ENCODE data around the gene NR1H4.
"Not testable (repeated sequence)": the region's sequence is repeated elsewhere in the genome, so short reads cannot be mapped to it uniquely, and the experiment has no call there.

Gene NR1H4

GRCh38 chr12:100473716-100474150 lies at the start of gene NR1H4:
NR1H4 (plus strand) TSS chr12:100473866; CDS start chr12:100493324, 19,458 bp downstream.
- peak; percentile 76 for DNase-seq (ENCODE audit: low read depth)

- no peak for DNase-seq (ENCODE audit: low read depth)
These were observed 47.5 kb upstream of the NR1H4 start for GRCh38 chr12:100426145-100426544.

DNA sequence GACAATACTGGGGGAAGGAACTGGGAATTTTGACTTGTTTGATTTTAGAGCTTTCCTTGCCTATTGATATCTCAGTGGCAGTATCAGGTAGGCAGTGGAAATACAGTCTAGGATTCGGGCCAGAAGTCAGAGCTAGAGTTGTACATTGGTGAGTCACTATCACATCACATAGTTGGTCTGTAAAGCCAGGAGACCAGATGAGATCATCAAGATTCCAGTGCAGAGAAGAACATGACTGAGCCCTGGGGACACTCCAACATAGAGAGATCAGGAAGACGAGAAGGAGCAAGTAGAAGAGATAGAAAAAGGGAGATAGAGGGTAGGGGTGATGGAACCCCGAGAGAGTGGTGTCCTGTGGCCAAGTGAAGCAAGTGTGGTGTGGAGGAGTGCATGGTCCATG lies 46.6 kb upstream of the NR1H4 start:
- DNase-seq (ENCODE audit: low read depth), result peak; percentile 76

DNA sequence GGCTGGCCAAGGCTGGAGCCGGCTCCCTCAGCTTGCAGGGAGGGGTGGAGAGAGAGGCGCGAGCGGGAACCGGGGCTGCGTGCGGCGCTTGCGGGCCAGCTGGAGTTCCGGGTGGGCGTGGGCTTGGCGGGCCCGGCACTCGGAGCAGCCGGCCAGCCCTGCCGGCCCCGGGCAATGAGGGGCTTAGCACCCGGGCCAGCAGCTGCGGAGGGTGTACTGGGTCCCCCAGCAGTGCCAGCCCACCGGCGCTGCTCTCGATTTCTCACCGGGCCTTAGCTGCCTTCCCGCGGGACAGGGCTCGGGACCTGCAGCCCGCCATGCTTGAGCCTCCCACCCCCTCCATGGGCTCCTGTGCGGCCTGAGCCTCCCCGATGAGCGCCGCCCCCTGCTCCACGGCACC lies 43.4 kb upstream of the NR1H4 start:
- not testable (repeated sequence) for DNase-seq (ENCODE audit: low read depth)

GRCh38 chr12:100433701-100434100 lies 40.0 kb upstream of the NR1H4 start:
- DNase-seq (ENCODE audit: low read depth), result no peak

DNA sequence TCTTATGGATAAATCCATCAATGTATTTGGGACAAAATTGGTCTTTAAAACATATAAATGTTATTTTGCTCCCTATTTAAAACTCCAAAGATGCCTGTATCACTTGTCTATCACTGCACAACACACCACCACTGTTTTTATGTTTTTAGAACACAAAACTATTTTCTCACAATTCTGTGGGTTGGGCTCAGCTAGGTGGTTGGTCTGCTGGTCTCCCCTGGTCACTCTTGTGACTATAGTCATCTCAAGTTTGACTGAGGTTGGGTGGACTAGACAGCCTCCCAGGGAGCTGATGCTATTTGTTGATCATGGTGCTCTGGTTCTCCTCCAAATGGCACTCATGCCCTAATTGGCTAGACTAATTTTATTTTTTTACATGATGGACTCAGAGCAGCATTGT lies 39.5 kb upstream of the NR1H4 start:
- DNase-seq (ENCODE audit: low read depth), result no peak

DNA sequence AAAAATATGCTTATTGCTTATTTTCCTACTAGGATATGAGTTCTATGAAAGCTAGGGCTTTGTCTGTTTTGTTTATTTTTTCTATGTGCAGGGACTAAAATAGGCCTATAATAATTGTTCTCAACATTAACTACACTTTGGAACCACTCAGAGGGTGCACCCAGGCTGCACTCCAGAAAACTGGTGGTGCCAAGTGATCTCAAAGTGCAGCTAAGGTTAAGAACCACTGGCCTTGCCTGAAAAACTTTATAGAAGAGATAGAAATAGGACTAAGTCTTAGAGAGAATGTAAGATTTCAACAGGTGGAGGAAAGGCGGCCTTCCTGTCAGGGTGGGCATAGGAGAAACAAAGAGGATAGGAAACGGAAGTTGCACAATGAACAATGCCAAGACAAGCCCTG lies 37.7 kb upstream of the NR1H4 start:
- no peak for DNase-seq (ENCODE audit: low read depth)

- no peak for DNase-seq (ENCODE audit: low read depth)
These were observed 36.4 kb upstream of the NR1H4 start for GRCh38 chr12:100437038-100437841.

DNA sequence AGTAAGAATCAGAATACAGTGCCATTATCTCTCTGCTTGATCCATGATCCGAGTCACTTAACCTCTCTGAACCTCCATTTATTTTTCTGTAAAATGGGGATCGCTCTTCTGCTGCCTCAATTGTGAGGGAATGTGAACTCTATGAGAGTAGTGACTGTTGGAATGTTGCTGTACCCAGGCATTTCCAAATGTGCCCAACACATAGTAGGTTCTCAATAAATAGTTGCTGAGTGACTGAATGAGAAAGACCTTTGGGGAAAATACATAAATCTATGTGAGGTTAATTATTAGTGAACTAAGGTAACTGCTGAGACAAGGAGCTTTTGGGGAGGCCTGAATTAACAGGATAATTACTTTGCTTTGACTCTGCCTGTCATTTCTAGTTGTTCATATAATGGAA lies 33.9 kb upstream of the NR1H4 start:
- DNase-seq (ENCODE audit: low read depth), result no peak

DNA sequence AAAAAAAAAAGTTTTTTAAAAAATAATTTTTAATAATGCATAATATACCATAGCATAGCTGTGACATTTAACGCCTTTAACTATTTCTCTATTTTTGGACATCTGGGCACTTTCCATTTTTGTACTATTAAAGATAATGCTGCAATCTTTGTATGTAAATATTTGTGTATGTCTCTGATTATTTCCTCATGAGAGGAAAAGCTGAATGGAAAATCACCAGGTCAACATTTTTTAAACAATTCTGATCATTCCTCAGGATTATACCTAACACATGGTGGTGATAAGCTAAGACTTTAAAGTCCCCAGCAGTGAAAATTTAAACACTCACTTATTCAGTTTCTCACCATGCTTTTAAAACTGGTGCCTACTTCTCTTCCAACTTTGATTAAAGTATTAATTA lies 31.3 kb upstream of the NR1H4 start:
- no peak for DNase-seq (ENCODE audit: low read depth)

DNA sequence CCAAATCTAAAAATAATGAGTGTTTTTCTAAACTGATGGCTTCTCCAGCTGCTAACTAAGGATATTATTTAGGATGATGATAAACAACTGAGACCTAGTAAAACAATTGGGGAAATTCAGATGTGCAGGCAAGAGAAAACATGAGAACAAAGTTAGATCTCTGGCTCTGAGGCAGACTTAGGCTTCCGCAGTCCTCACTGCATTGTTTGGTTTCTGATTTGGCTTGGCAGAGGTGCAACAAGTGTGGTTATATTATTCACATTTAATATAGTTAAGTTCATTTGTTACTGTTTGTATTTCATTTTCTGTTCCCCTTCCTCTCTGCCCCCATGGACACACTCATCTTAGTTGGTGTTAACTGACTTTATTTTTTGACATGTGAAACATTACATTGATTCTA lies 30.2 kb upstream of the NR1H4 start:
- DNase-seq (ENCODE audit: low read depth), result no peak

DNA sequence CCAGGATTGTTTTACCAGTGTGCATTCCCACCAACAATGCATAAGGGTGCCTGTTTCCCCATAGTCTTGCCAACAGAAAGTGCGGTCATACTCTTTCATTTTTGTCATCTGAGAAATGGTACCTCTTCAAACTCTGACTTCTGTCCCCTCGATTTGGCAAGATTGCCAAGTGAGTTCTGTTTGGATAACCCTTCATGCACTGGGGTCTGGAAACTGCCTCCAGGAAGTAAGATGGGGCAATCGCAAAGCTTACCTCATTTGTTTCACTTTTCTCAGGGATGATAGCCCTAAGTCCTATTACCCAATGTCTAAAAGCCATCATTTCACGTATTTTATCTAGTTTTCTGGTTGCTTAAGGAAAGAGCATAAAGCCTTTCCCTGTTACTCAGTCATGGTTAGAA lies 28.6 kb upstream of the NR1H4 start:
- DNase-seq (ENCODE audit: low read depth), result no peak

DNA sequence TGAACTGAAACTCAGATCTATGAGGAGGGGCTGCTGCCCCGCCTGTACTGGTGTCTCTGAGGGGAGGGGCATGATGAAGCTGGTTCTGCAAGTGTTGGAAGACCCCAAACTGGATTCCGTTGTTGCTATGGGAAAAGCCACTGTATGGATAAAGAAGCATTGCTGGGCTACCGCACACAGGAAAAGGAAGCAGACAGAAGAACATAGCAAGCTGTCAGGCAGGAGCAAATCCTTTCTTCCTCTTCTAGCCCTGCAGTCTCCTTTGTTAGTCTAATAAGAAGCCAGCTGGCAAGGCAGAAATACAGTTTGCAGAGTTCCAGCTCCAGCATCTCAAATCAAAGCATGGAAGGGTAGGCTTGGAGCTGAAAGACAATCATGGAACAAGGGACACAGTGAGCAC lies 26.3 kb upstream of the NR1H4 start:
- DNase-seq (ENCODE audit: low read depth), result no peak

- no peak for DNase-seq (ENCODE audit: low read depth)
These were observed 25.0 kb upstream of the NR1H4 start for GRCh38 chr12:100448656-100449055.

DNA sequence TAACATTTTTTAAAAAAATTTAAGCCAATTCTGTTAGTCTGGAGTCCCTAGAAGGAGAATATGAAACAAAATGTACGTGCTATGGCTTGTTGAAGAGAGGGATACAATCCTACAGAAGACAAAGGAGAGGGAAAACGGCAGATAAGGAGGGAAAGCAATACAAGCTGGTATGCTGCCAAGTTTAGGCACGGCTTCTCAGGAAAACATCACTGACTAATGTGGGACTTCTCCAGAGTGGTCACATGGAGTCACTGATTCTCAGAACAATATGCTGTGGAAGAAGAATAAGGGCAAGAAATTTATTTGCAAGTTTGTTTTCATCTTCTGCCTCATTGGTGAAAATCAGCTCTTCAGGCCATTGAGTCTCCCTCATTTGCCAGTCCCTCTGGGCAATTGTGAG lies 22.9 kb upstream of the NR1H4 start:
- peak; percentile 5 for DNase-seq (ENCODE audit: low read depth)

GRCh38 chr12:100453951-100454350 lies 19.7 kb upstream of the NR1H4 start:
- no peak for DNase-seq (ENCODE audit: low read depth)

GRCh38 chr12:100455896-100456295 lies 17.8 kb upstream of the NR1H4 start:
- no peak for DNase-seq (ENCODE audit: low read depth)

GRCh38 chr12:100458191-100458590 lies 15.5 kb upstream of the NR1H4 start:
- DNase-seq (ENCODE audit: low read depth), result no peak

DNA sequence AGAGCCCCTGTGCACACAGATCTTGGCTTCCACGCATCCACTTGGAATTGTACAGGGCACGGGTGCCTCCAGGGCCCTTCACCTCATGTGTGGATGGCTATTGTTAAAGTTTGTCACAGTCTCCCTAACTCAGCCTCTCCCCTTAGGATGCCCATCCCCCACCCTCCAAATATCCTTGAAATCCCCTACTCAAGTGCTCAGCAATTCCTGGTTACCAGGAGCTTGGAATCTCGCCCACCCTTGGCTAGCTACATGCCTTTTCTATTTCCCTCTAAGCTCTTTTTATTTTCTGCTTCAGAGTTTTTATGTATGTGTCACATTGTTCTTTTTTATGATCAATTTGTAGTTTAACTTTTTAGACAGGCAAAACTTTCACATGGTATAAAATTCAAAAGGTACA lies 13.0 kb upstream of the NR1H4 start:
- DNase-seq (ENCODE audit: low read depth), result no peak

GRCh38 chr12:100461330-100461973 lies 12.2 kb upstream of the NR1H4 start:
- no peak for DNase-seq (ENCODE audit: low read depth)

DNA sequence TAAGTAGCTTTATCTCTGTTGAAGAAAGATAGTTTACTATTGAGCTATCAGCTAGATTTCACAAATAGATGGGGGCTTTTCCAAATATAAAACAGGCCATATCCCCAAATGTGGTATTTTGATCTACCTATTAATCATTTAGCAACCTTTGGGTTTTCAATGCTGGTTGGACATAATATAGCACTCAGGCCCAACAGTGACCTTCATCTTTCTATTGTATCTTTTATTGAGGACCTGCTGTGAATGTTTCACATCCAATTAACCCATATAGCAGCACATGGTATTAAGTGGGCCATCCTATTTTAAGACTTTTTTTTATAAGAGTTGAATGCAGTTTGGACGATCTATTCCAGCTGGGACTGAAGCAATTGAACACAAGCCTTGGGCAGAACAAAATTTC lies 10.0 kb upstream of the NR1H4 start:
- DNase-seq (ENCODE audit: low read depth), result no peak

GRCh38 chr12:100464529-100464928 lies 9.1 kb upstream of the NR1H4 start:
- no peak for DNase-seq (ENCODE audit: low read depth)

GRCh38 chr12:100468126-100468525 lies 5.5 kb upstream of the NR1H4 start:
- DNase-seq (ENCODE audit: low read depth), result no peak

DNA sequence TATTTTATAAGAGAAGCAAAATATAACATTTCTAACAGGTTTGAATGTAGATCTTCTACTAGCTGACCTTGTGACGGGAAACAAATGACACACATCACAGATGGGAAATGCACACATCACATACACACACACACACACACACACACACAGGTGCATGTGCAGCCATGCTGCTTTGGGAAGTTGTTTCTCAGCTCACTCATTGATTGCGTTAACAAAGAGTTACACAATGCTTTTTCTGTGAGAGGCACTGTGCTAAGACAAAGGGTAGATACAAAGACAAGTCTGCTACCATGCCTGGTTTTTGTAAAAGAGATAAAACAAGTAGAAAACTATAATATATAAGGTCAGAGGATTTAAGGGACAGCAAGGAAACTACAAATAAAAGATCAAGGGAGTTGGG lies 1.3 kb upstream of the NR1H4 start:
- DNase-seq (ENCODE audit: low read depth), result no peak
